ENCODE measurements around the gene CLCN7.
"Not testable (repeated sequence)": the region's sequence is repeated elsewhere in the genome, so short reads cannot be mapped to it uniquely, and the experiment has no call there.

The CLCN7 gene

DNA sequence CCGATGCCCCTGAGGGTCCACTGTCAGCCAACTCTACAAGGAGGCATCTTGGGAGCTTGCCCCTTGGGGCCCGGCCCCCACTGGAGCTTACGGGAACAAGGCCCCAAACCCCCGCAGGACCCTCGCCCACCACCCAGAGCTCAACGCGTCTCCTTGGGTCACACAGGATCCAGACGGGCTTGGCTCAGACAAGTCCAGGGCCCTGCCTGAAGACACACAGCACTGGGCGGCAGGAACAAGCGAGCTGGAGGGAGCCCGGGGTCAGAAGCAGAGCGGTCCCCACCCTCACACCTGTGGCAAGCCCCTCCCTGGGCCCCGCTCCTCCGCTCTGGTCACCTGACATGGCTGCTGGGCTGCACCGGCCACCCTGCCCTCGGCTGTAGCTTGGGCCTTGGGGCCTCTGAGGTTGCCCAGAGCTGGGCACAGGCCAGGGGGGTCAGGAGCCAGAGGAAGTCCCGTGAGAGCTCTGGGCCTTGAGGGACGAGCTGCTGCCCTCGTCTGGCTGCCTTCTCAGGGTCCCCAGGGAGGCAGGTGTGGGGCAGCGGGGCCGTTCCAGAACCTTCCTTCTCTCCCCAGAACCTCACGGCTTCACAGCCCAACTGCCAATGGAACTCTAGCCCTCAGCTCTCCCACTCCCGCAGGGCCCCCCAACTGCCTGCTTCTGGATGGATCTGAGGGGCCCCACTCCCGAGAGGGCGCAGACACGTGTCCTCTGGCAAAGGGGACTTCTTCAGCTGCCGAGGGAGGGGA, 30.7 kb downstream of the CLCN7 start, which contains the start of gene CCDC154:
Gene CCDC154 (minus strand): TSS at position 577 of the 750 bp plus-strand sequence. CDS start 234 bp downstream, at position 343.
- no peak for DNase-seq

GRCh38 chr16:1443403-1443973, 31.3 kb downstream of the CLCN7 start:
- DNase-seq, result no peak

DNA sequence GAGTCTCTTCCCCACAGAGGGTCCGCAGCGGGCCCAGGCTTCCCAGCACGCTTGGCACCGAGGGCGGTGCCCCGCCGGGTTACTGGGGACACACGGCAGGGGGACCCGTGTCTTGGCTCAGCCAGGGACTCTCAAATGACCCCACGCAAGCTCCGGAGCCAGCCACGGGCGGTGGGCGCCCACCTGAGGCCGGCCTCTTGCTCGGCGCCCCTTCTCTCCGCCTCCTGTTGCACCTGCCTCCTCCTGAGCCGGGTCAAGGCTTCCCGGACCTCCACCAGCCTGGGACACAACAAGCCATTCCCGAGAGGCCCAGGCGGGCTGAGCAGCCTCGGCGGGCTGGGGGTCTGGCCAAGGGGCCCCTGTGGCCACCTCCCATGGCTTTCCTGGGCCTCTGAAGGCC, 32.1 kb downstream of the CLCN7 start:
- no peak for DNase-seq

- DNase-seq, result no peak
These were observed 33.4 kb downstream of the CLCN7 start for GRCh38 chr16:1441391-1441829.

DNA sequence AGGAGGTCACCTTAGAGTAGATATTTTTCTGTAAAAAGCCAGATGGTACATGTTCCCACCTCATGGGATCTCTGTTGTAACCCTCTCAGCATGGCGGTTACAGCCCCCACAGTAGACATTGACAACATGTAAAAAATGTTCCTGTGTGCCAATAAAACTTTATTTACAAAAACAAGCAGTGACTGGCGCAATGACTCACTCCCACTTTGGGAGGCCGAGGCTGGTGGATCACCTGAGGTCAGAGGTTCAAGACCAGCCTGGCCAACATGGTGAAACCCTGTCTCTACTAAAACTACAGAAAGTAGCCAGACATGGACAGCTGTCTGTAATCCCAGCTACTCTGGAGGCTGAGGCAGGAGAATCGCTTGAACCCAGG, 35.1 kb downstream of the CLCN7 start:
- not testable (repeated sequence) for DNase-seq

GRCh38 chr16:1439058-1439698, 35.6 kb downstream of the CLCN7 start:
- DNase-seq, result no peak

- no peak for DNase-seq
These were observed 36.4 kb downstream of the CLCN7 start for GRCh38 chr16:1438229-1439057.

GRCh38 chr16:1437606-1438005, 37.2 kb downstream of the CLCN7 start:
- DNase-seq, result no peak

DNA sequence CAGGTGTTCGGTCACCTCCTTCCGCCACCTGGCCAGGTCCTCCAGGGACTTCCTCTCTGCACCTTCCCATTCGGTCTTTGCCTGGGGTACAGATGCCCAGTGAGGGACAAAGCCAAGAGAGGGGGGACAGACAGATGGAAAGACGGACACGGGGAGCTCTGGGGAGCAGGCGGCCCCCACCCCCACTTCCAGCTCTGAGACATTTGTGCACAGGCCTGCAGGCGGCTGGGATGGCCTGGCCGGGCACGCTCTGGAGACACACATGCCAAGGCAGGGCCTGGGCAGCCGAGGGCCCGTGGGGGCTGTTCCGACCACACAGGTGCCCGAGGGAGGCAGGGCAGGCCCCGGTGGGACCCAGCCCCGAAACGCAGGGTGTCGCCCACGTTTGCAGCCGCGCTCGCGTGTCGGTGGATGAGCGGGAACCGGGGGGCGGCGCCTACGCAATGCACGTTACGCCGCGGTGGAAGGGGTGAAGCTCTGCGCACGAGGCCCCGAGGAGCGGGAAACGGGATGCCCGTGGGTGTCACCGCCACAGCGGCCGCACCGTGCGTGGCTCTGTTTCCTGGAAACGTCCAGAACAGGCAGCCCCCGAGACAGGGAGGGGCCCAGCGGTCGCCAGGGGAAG, 38.0 kb downstream of the CLCN7 start:
- DNase-seq, result no peak

DNA sequence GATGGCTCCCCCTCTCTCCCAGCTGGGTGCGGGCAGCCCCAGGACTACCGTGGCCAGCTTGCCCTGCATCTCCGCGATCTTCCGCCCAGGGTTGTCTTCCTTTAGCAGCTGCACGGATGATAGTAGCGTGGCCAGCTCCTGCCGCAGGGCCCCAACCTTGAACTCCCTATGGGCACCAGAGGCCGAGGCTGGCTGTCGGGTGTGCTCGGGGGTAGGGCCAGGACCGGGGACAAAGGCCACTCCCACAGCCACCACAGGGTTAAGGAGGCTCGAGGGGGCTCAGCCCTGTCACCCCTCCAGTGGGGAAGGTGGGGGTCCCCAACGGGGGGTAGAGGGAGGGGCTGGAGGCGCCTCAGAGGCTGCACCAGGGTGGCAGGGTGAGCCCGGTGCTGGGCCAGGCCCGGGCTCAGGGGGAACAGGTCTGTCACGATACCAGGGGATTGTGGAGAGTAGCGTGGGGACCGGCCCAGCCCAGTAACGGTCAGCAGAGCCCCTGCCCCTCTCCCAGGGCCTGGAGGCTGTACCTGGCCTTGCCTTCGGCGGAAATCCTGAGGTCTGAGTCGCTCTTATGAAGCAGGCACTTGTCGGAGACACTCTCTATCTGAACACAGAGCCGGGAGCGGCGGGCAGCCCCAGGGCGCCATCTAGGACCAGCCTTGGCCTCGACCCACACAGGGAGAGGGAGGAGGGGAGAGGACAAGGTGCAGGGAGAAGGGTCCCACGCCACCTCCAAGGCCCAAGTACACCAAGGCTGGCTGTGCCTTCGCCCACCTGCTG, 38.7 kb downstream of the CLCN7 start:
- no peak for DNase-seq

DNA sequence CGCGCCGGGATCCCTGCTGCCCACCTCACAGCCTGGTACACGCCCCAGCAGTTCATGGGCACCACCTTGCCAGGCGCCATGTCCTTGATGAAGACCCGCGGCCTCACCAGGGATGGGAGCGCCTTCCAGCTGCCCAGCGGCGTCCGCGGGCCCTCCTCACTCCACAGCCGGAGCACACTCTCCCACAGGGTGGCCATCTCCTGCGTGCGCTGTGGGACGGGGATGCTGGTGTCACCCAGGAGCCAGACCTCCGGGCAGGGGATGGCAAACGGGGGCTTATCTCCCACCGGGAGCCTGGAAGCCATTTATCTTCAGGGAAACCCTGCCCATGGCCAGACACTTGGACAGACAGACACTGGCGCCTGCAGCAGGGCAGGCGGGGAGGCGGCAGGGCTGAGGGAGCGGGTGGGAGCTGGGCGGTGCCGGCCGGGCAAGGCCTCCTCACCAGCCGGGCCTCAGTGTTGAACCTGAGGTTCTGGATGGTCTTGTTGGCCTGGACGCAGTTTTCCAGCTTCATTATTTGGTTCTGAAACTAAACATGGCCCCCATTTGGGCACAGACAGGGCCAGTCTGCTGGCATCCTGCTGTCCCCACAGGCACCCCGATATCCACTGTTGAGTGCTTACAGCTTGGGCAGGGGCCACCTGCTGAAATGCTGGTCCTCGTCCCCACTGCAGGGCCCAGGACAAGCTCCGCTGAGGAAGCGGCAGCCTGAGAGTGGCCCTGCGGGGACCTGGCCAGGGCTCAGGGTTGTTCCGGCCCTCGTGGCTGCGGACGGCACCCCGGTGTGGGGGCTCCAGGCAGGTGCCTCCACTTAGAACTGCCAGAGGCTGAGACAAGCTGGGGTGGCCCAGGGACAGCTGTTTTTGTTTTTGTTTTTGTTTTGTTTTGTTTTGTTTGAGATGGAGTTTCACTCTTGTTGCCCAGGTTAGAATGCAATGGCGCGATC, 39.9 kb downstream of the CLCN7 start:
- DNase-seq, result no peak

- DNase-seq, result no peak
These were observed 41.1 kb downstream of the CLCN7 start for GRCh38 chr16:1433756-1434155.

GRCh38 chr16:1433263-1433560, 41.6 kb downstream of the CLCN7 start:
- no peak for DNase-seq

GRCh38 chr16:1432388-1433262, 42.2 kb downstream of the CLCN7 start:
- no peak for DNase-seq

- no peak for DNase-seq
These were observed 43.1 kb downstream of the CLCN7 start for GRCh38 chr16:1431497-1432270.

DNA sequence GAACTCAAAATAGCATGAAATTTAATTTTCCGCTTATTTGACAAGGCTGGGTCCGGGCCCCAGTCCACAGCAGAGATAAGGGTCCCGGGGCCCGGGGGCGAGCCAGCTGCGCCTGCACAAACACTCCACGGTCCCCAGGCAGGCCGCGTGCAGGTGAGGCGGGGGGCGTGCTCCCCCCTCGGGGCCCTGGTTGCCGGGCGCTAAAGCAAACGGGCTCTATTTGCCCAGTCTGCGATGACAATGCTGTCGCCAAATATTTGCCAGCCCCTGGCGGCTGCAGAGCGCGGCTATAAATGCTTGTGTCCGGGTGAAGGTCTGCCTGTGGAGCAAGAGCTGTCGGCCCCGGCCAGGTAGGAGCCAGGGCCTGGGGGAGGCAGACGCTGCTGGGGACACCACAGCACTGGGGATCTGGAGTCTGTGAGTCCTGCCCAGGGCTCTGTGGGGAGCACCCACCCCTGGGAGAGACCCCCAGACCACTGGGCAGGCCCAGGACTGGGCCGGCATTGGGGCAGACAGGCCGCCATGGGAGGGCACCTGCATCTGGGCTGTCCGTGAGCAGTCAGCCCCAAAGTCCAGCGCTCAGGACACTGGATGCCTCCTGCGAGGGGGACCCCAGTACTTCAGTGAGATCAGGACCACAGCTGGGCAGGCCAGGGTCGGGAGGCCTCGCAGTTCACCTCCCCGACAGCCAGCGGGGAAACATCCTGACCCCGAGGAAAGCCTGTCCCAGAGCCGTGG, 43.9 kb downstream of the CLCN7 start, which contains the start of gene PERCC1:
Gene PERCC1 (plus strand): TSS at position 320 of the 738 bp plus-strand sequence. CDS start 1,516 bp downstream, outside the sequence.
- no peak for DNase-seq

DNA sequence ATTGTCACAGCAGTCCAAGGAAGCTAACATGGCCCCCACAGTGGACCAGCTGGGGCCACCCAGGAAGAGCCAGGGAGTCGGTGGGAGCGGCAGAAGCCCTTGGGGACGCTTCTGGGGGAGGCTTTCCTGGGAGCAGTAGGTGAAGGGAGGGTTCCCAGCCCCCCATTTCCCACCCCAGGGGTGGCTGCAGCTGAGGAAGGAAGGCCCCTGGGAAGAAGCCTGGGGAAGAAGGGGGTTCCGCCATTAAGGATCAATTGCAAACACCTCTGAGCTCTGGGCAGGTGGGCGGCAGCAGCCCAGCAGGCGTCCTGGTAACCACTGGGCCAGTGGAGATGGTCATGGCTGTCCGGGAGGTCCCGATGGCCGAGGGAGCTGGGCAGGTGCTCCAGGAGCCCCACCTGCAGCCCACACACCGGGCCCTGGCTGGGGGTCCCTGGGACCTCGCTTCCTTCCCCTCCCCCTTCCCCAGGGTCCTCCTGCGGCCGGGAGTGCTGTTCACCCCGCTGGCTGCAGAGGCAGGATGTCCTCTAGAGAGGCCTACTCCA, 44.5 kb downstream of the CLCN7 start:
- no peak for DNase-seq

DNA sequence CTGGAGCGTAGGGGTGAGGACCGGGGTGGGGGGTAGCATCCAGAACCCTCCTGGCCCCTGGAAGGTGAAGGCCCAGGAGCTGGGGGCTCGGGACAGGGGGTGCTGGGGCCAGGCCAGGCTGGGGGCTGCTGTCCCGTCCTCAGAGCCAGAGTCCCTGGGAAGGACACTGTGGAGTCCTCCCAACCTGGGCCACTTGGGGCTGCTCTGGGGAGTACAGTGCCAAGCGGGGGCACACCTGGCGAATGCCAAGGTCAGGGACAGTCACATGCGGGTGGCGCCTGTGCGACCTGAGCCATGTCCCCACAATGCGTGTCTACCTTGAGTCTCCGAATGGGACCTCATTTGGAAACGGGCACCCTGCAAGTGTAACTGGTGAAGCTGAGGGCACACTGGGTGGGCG, 45.2 kb downstream of the CLCN7 start:
- no peak for DNase-seq
